DND-41 (cell line): ENCODE measurements around the gene DPEP3.

Experiments used
- CTCF ChIP-seq: IDR thresholded peaks from 2 replicates; pipeline ENCODE4 v1.5.1; 2012; ENCODE audit warnings: borderline replicate concordance, low read length, moderate library complexity, mild to moderate bottlenecking; ENCODE audit not compliant: poor library complexity, severe bottlenecking; ENCODE audit errors: extremely low read depth
- EZH2 ChIP-seq: IDR thresholded peaks from 3 replicates; pipeline ENCODE4 v1.6.1; 2012; ENCODE audit warnings: borderline replicate concordance, low read depth, mild to moderate bottlenecking, moderate library complexity, low read length, inconsistent platforms; ENCODE audit not compliant: severe bottlenecking

GRCh38 chr16:68028996-68029395 is 48.7 kb upstream of the DPEP3 start:
- TF ChIP-seq CTCF (no peak), EZH2 (no peak)
